Neural crest cell (in vitro differentiated cells): ENCODE results near the gene MICAL2. TPM values are rescaled to one million over a fixed set of nuclear protein-coding genes. Genes with fewer than 3 reads are reported as not detected.

ENCODE experiments used
- DNase-seq: peaks from one replicate; pipeline ENCODE4 v3.0.0; 2021; ENCODE audit warnings: low read depth, mixed read lengths, low spot score
- H3K27ac Mint-ChIP-seq: one replicate; pipeline ENCODE4 v1.8.0; 2021; ENCODE audit warnings: mild to moderate bottlenecking, mixed read lengths; ENCODE audit not compliant: unreplicated experiment
- H3K27me3 Mint-ChIP-seq: 2 replicates; pipeline ENCODE4 v1.8.0; 2021; ENCODE audit warnings: low read depth, mild to moderate bottlenecking, mixed read lengths
- H3K36me3 Mint-ChIP-seq: 2 replicates; pipeline ENCODE4 v1.8.0; 2021; ENCODE audit warnings: low read depth, mild to moderate bottlenecking, mixed read lengths
- H3K4me1 Mint-ChIP-seq: 2 replicates; pipeline ENCODE4 v1.8.0; 2021; ENCODE audit warnings: mixed read lengths
- H3K4me3 Mint-ChIP-seq: one replicate; pipeline ENCODE4 v1.8.0; 2021; ENCODE audit warnings: mild to moderate bottlenecking, mixed read lengths
- H3K9me3 Mint-ChIP-seq: 2 replicates; pipeline ENCODE4 v1.8.0; 2021; ENCODE audit warnings: mixed read lengths
- total RNA-seq: library from RNA; stranded (reverse); gene quantifications from 2 replicates; pipeline ENCODE4 v1.2.1, GENCODE V29; 2021
- TF ChIP-seq, protein P1 (sequence below): fragments of 200-600 bp; sonication (generic); conservative IDR thresholded peaks from 2 replicates; pipeline ENCODE4 v1.5.0; 2021; ENCODE audit warnings: antibody characterized with exemption, mild to moderate bottlenecking

The MICAL2 gene
- total RNA-seq, 1 donor from 2014 or later, result 1.1 TPM

GRCh38 chr11:12245549-12246016 is 135.2 kb downstream of the MICAL2 start:
- TF ChIP-seq, protein P1, sequence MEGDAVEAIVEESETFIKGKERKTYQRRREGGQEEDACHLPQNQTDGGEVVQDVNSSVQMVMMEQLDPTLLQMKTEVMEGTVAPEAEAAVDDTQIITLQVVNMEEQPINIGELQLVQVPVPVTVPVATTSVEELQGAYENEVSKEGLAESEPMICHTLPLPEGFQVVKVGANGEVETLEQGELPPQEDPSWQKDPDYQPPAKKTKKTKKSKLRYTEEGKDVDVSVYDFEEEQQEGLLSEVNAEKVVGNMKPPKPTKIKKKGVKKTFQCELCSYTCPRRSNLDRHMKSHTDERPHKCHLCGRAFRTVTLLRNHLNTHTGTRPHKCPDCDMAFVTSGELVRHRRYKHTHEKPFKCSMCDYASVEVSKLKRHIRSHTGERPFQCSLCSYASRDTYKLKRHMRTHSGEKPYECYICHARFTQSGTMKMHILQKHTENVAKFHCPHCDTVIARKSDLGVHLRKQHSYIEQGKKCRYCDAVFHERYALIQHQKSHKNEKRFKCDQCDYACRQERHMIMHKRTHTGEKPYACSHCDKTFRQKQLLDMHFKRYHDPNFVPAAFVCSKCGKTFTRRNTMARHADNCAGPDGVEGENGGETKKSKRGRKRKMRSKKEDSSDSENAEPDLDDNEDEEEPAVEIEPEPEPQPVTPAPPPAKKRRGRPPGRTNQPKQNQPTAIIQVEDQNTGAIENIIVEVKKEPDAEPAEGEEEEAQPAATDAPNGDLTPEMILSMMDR, result no peak
- Mint-ChIP-seq H3K9me3 (no peaks in the 10 kb centered on the region), H3K36me3 (no peaks in the 10 kb centered on the region), H3K27me3 (no peaks in the 10 kb centered on the region), H3K27ac (no peak overlapping the region), H3K4me3 (no peak overlapping the region), H3K4me1 (peaks cover 17% of the 10 kb centered on the region)
- no peak for DNase-seq

DNA sequence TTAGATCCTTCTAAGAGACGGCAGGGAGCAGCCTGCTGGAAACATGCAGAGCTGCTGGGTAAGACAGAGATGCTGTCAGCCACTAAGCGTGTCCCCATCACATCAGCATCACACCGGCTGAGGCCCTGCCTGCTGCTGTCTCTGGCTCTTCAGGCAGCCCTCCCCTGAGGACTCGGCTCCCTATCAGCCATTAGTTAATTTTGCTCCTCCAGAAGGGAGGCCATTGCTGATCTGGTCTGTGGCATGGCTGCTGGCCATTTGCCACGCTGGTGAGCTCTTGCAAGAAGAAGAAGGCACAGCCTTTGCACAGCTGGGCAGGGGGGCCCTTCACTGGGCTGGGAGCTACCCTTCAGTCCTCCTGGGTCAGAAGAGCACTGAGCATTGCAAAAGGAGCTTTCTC is 135.8 kb downstream of the MICAL2 start:
- Mint-ChIP-seq H3K4me1 (peaks cover 22% of the 10 kb centered on the region), H3K4me3 (no peak overlapping the region), H3K36me3 (no peaks in the 10 kb centered on the region), H3K27ac (no peak overlapping the region), H3K9me3 (no peaks in the 10 kb centered on the region), H3K27me3 (no peaks in the 10 kb centered on the region)
- DNase-seq, result no peak
- TF ChIP-seq, protein P1, result no peak

DNA sequence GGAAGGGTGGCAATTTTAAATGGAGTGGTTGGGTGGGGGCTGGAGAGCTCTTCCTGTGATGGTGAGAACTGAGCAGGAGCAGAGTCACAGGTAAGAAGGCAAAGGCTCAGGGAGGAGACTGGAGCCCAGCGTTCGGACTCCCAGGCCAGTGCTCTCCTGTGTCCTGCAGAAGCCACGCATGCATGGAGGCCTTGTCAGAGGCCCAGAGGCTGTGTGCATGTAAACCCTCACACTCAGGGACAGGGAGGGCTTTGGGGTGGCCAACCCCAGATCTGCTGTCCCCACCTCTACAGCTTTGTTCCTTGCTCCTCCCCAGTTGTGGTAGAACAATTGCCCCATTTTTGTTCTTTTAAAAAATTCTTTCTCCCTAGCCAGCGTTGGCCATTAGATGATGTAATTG is 136.6 kb downstream of the MICAL2 start:
- Mint-ChIP-seq H3K9me3 (no peaks in the 10 kb centered on the region), H3K4me1 (peaks cover 28% of the 10 kb centered on the region), H3K27me3 (no peaks in the 10 kb centered on the region), H3K4me3 (no peak overlapping the region), H3K27ac (no peak overlapping the region), H3K36me3 (no peaks in the 10 kb centered on the region)
- TF ChIP-seq, protein P1, result no peak
- no peak for DNase-seq

DNA sequence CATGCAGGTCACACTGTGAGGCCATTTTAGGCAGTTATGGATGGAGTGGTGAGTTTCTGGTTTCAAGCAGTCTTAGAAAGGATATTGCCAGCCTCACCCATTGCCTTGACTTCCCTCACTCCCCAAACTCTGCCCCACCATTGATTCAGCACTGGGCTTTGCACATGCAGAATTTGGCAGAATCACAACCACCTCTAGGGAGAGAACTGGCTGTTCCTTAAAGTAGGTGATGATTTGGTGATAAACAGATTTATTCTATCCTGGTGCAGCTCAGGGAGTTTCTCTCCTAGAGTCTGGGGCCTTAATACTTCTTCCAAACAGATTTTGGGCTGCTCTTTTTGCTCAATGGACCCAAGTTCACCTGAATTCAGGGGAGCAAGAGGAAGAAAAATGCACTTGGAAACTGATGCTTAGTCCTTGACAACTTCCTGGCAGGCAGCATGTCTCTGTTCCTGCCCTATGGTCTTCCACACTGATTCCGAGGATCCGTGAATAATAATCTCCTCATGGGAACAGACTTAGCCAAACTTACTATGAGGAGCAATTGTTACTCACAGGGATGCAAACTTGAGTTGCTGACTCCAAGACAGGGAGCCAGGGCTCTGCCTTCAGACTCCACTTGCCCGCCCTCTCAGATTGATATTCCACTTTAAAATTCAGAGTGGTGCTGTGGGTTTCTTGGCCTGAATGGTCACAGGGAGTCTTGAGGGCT is 137.3 kb downstream of the MICAL2 start:
- Mint-ChIP-seq H3K4me3 (no peak overlapping the region), H3K9me3 (no peaks in the 10 kb centered on the region), H3K27ac (no peak overlapping the region), H3K27me3 (no peaks in the 10 kb centered on the region), H3K4me1 (peaks cover 28% of the 10 kb centered on the region), H3K36me3 (no peaks in the 10 kb centered on the region)
- TF ChIP-seq, protein P1, result no peak
- no peak for DNase-seq

DNA sequence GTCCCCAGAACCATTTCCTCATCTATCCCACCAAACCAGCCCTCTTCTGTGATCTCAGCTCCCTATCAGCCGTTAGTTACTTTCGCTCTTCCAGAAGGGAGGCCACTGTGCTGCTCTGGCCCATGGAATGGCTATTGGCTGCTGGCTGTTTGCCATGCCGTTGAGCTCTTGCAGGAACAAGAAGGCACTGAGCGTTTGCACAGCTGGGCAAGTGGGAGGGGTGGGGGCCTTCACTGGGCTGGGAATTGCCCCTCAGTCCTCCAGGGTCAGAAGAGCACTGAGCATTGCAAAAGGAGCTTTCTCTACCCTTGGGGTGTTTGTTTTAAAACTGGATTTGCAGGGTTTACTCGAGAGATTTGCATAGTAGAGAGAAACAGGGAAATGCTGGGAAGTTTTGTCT is 137.9 kb downstream of the MICAL2 start:
- Mint-ChIP-seq H3K27me3 (no peaks in the 10 kb centered on the region), H3K4me3 (no peak overlapping the region), H3K36me3 (no peaks in the 10 kb centered on the region), H3K4me1 (peaks cover 28% of the 10 kb centered on the region), H3K27ac (no peak overlapping the region), H3K9me3 (no peaks in the 10 kb centered on the region)
- DNase-seq, result no peak
- TF ChIP-seq, protein P1, result no peak
